DND-41 (cell line): Measurements from ENCODE around the gene LTBP2.

Experiments used
- ATAC-seq: fragments of 200-7000 bp; cut with Tn5 transposase; 3 replicates; pipeline ENCODE4 v1.9.1; 2021; ENCODE audit warnings: low read depth; ENCODE audit not compliant: insufficient read depth
- DNase-seq: peaks from one replicate; pipeline ENCODE4 v3.0.0-alpha.2; 2020
- H2AFZ ChIP-seq: 2 replicates; pipeline ENCODE4 v1.6.0; 2012; ENCODE audit warnings: low read depth, low read length
- H3K27ac ChIP-seq: 2 replicates; pipeline ENCODE4 v1.5.1; 2012; ENCODE audit warnings: low read length, inconsistent platforms
- H3K27me3 ChIP-seq: fragments of 200-600 bp; sonication (generic); 2 replicates; pipeline ENCODE4 v1.6.0; 2012; ENCODE audit warnings: low read length, mild to moderate bottlenecking, inconsistent platforms; ENCODE audit not compliant: insufficient read depth, poor library complexity
- H3K36me3 ChIP-seq: 2 replicates; pipeline ENCODE4 v1.5.1; 2012; ENCODE audit warnings: low read length, inconsistent platforms; ENCODE audit not compliant: insufficient read depth
- H3K4me1 ChIP-seq: 2 replicates; pipeline ENCODE4 v1.5.1; 2012; ENCODE audit warnings: mild to moderate bottlenecking, low read length; ENCODE audit not compliant: insufficient read depth
- H3K4me2 ChIP-seq: 2 replicates; pipeline ENCODE4 v1.6.0; 2012; ENCODE audit warnings: mild to moderate bottlenecking, moderate library complexity, low read length, inconsistent platforms; ENCODE audit not compliant: insufficient read depth
- H3K4me3 ChIP-seq, 2 experiments: fragments of 200-600 bp in 1 of 2; shearing (Covaris generic) in 1 of 2; 2 replicates each; pipeline ENCODE4 v1.5.1; 2012 to 2016; ENCODE audit warnings: inconsistent platforms in 2 of 2, low read length in 2 of 2, mild to moderate bottlenecking in 2 of 2, low read depth in 1 of 2, moderate library complexity in 1 of 2
- H3K79me2 ChIP-seq: 2 replicates; pipeline ENCODE4 v1.6.0; 2012; ENCODE audit warnings: low read length, inconsistent platforms; ENCODE audit not compliant: insufficient read depth
- H3K9ac ChIP-seq: 2 replicates; pipeline ENCODE4 v1.6.0; 2012; ENCODE audit warnings: low read depth, mild to moderate bottlenecking, inconsistent platforms, low read length, moderate library complexity
- H3K9me3 ChIP-seq: 2 replicates; pipeline ENCODE4 v1.5.1; 2012; ENCODE audit warnings: low read length, moderate library complexity, mild to moderate bottlenecking, inconsistent platforms; ENCODE audit not compliant: insufficient read depth, severe bottlenecking
- H4K20me1 ChIP-seq: 2 replicates; pipeline ENCODE4 v1.6.0; 2012; ENCODE audit warnings: low read length; ENCODE audit not compliant: insufficient read depth
- CTCF ChIP-seq: IDR thresholded peaks from 2 replicates; pipeline ENCODE4 v1.5.1; 2012; ENCODE audit warnings: borderline replicate concordance, low read length, moderate library complexity, mild to moderate bottlenecking; ENCODE audit not compliant: poor library complexity, severe bottlenecking; ENCODE audit errors: extremely low read depth
- EZH2 ChIP-seq: IDR thresholded peaks from 3 replicates; pipeline ENCODE4 v1.6.1; 2012; ENCODE audit warnings: borderline replicate concordance, low read depth, mild to moderate bottlenecking, moderate library complexity, low read length, inconsistent platforms; ENCODE audit not compliant: severe bottlenecking

LTBP2 gene

GRCh38 chr14:74519316-74520074, 92.5 kb downstream of the LTBP2 start:
- H3K27me3 ChIP-seq, result peaks cover 3% of the 10 kb centered on the region
- DNase-seq (no peak), ATAC-seq (no peak)
- no peak overlapping the region for H3K9ac ChIP-seq
- H3K79me2 ChIP-seq, result no peaks in the 10 kb centered on the region
- peaks cover 6% of the 10 kb centered on the region for H3K4me1 ChIP-seq
- H4K20me1 ChIP-seq, result peaks cover 4% of the 10 kb centered on the region; the same call in 1 of the 2 replicates
- no peak for TF ChIP-seq CTCF
- no peak overlapping the region for H3K4me3 ChIP-seq
- H3K27ac ChIP-seq, result no peak overlapping the region
- no peak overlapping the region for H2AFZ ChIP-seq
- no peaks in the 10 kb centered on the region for H3K9me3 ChIP-seq
- no peaks in the 10 kb centered on the region for H3K36me3 ChIP-seq
- H3K4me2 ChIP-seq, result no peak overlapping the region

- Histone ChIP-seq H2AFZ (no peak overlapping the region), H3K79me2 (no peaks in the 10 kb centered on the region), H3K36me3 (no peaks in the 10 kb centered on the region), H3K27me3 (peaks cover 3% of the 10 kb centered on the region), H3K9ac (no peak overlapping the region), H3K27ac (no peak overlapping the region), H3K4me2 (no peak overlapping the region), H3K4me3 (no peak overlapping the region), H3K9me3 (no peaks in the 10 kb centered on the region), H4K20me1 (peaks cover 4% of the 10 kb centered on the region; the same call in 1 of the 2 replicates), H3K4me1 (peaks cover 15% of the 10 kb centered on the region)
- no peak for TF ChIP-seq EZH2
- no peak for TF ChIP-seq CTCF
- DNase-seq (no peak), ATAC-seq (no peak)
These were observed 93.8 kb downstream of the LTBP2 start for GRCh38 chr14:74518221-74518620.

GRCh38 chr14:74517731-74518130, 94.3 kb downstream of the LTBP2 start:
- ATAC-seq (no peak), DNase-seq (no peak)
- H3K4me3 ChIP-seq, result no peak overlapping the region
- no peaks in the 10 kb centered on the region for H3K79me2 ChIP-seq
- no peak overlapping the region for H3K9ac ChIP-seq
- no peaks in the 10 kb centered on the region for H3K9me3 ChIP-seq
- H3K4me1 ChIP-seq, result peaks cover 15% of the 10 kb centered on the region
- peaks cover 4% of the 10 kb centered on the region; the same call in 1 of the 2 replicates for H4K20me1 ChIP-seq
- no peak overlapping the region for H3K4me2 ChIP-seq
- no peak overlapping the region for H2AFZ ChIP-seq
- no peak overlapping the region for H3K27ac ChIP-seq
- no peak for TF ChIP-seq CTCF
- TF ChIP-seq EZH2, result no peak
- peaks cover 3% of the 10 kb centered on the region for H3K27me3 ChIP-seq
- H3K36me3 ChIP-seq, result no peaks in the 10 kb centered on the region
